Measurements from ENCODE around the gene KLHL26. TPM values are rescaled to one million over a fixed set of nuclear protein-coding genes. Genes with fewer than 3 reads are reported as not detected.

The KLHL26 gene
- total and polyA plus RNA-seq, 2 of the 4 experiments (the other 2 are of a cell fraction): 2.2 to 4.7 TPM

DNA sequence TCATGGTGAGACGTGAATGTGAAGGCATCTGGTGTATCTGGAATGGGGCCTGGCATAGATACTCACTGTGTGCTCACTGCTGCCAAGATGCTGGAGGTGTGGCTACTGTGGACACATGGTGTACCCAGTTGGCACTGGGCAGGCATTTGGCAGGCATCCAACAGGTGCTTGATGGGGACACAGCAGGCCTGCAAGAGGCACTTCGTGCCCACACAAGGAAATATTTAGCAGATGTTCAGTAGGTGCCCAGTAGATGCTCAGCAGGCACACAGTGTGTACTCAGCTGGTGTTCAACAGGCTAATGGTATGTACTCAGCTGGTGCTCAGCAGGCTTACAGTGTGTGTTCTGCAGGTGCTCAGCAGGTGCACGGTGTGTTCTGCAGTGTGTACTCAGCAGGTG lies 60.9 kb downstream of the KLHL26 start:
- WGBS, 2 experiments (ENCODE audit: extremely low coverage in 2 of 2, insufficient read length in 1 of 2): 83% methylated on average over 2 of the region's 3 CpGs; no CpG with 5 or more reads in 1 of the 2 experiments
- no peak overlapping the region for H3K18ac ChIP-seq (ENCODE audit: low read depth, low read length)

More for the DNA sequence above, 60.9 kb downstream of the KLHL26 start:
- Histone ChIP-seq H4K5ac (ENCODE audit: low read depth, low read length) (no peak overlapping the region), H2BK120ac (ENCODE audit: low read depth, low read length) (no peak overlapping the region), H4K91ac (ENCODE audit: insufficient read depth, low read depth, low read length) (no peak overlapping the region), H2BK5ac (ENCODE audit: low read depth, low read length, poor library complexity, severe bottlenecking) (no peak overlapping the region), H3K4me3 (ENCODE audit: insufficient read depth, low read depth, low read length) (no peak overlapping the region), H2BK15ac (ENCODE audit: low read depth, low read length) (no peak overlapping the region), H3K9ac (ENCODE audit: low read depth, low read length) (no peak overlapping the region), H3K23ac (ENCODE audit: low read depth, low read length) (no peak overlapping the region), H3K56ac (ENCODE audit: extremely low read depth, insufficient read depth, low read length) (no peak overlapping the region), H2AK5ac (ENCODE audit: low read depth, low read length) (no peak overlapping the region), H3K4ac (ENCODE audit: low read depth, low read length) (no peak overlapping the region), H3K14ac (replicated peaks; ENCODE audit: low read depth, low read length) (no peak overlapping the region), H3K36me3 (ENCODE audit: control insufficient read depth, insufficient read depth, low read length) (no peaks in the 10 kb centered on the region), H2AK9ac (replicated peaks; ENCODE audit: low read depth, low read length, poor library complexity) (no peak overlapping the region), H2BK20ac (ENCODE audit: low read depth, low read length) (no peak overlapping the region), H3K9me3 (ENCODE audit: control insufficient read depth, insufficient read depth, low read length) (no peaks in the 10 kb centered on the region), H3K4me2 (ENCODE audit: low read depth, low read length) (no peak overlapping the region), H3K27me3 (ENCODE audit: control insufficient read depth, insufficient read depth, low read length) (no peaks in the 10 kb centered on the region), H3K4me1 (ENCODE audit: control insufficient read depth, insufficient read depth, low read length) (peaks cover 9% of the 10 kb centered on the region; the same call in 1 of the 2 replicates), H2AFZ (replicated peaks; ENCODE audit: low read length, poor library complexity) (no peak overlapping the region), H3K79me1 (ENCODE audit: low read depth in 1 of 2, low read length in 2 of 2) (peaks cover 5 to 48% of the 10 kb centered on the region in 2 experiments), H3K27ac (ENCODE audit: insufficient read depth, low read length) (no peak overlapping the region), H3K9me1 (ENCODE audit: insufficient read depth, low read length) (peaks cover 10% of the 10 kb centered on the region), H4K8ac (ENCODE audit: low read depth in 2 of 2, low read length in 2 of 2) (no peak overlapping the region), H4K20me1 (ENCODE audit: insufficient read depth, low read length) (peaks cover 57% of the 10 kb centered on the region)
- intact Hi-C loops (cut with micrococcal nuclease): no loop called here
- dilution Hi-C loops (cut with HindIII; ENCODE audit: low sequenced_read_pairs, unreplicated experiment): no loop called here
- BruUV-seq (replicated peaks): no TSS peak
- in situ Hi-C loops (cut with MboI; ENCODE audit: low sequenced_read_pairs): no loop called here
- POLR2A ChIA-PET (ENCODE audit: unreplicated experiment): no interaction called here
- no peak for DNase-seq
- ATAC-seq (ENCODE audit: low read depth): no peak
- CTCF ChIA-PET: no interaction called here
- no peak for TF ChIP-seq RCOR1 (IDR thresholded peaks at IDR 0.05; ENCODE audit: insufficient replicate concordance, low read length)
- TF ChIP-seq CTCF (conservative IDR thresholded peaks at IDR 0.05; ENCODE audit: low read depth, low read length): no peak
- TF ChIP-seq, protein P1, sequence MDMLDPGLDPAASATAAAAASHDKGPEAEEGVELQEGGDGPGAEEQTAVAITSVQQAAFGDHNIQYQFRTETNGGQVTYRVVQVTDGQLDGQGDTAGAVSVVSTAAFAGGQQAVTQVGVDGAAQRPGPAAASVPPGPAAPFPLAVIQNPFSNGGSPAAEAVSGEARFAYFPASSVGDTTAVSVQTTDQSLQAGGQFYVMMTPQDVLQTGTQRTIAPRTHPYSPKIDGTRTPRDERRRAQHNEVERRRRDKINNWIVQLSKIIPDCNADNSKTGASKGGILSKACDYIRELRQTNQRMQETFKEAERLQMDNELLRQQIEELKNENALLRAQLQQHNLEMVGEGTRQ (IDR thresholded peaks at IDR 0.05; ENCODE audit: low read depth, low read length): no peak
- no peak for TF ChIP-seq CEBPB (IDR thresholded peaks at IDR 0.05; ENCODE audit: low read depth, low read length)
- TF ChIP-seq POLR2A (IDR thresholded peaks at IDR 0.05; ENCODE audit: low read depth, low read length): no peak
- no peak for TF ChIP-seq SMC3 (IDR thresholded peaks at IDR 0.05; ENCODE audit: low read depth, low read length)
- TF ChIP-seq FOS (IDR thresholded peaks at IDR 0.05; ENCODE audit: low read depth, low read length): no peak
- TF ChIP-seq MAZ (IDR thresholded peaks at IDR 0.05; ENCODE audit: borderline replicate concordance, low read depth, low read length): no peak
- TF ChIP-seq NFE2L2 (IDR thresholded peaks at IDR 0.05; ENCODE audit: low read depth, low read length): no peak
- no peak for TF ChIP-seq RFX5 (IDR thresholded peaks at IDR 0.05; ENCODE audit: low read depth, low read length)
- TF ChIP-seq, protein P2, sequence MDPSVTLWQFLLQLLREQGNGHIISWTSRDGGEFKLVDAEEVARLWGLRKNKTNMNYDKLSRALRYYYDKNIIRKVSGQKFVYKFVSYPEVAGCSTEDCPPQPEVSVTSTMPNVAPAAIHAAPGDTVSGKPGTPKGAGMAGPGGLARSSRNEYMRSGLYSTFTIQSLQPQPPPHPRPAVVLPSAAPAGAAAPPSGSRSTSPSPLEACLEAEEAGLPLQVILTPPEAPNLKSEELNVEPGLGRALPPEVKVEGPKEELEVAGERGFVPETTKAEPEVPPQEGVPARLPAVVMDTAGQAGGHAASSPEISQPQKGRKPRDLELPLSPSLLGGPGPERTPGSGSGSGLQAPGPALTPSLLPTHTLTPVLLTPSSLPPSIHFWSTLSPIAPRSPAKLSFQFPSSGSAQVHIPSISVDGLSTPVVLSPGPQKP (IDR thresholded peaks at IDR 0.05; ENCODE audit: borderline replicate concordance, low read depth, low read length): no peak
- no peak for TF ChIP-seq MAFK (IDR thresholded peaks at IDR 0.05; ENCODE audit: low read depth, low read length)
- TF ChIP-seq MXI1 (IDR thresholded peaks at IDR 0.05; ENCODE audit: borderline replicate concordance, low read depth, low read length): no peak

All from IMR-90 (cell line).